ENCODE measurements around the gene ACMSD. TPM values are rescaled to one million over a fixed set of nuclear protein-coding genes. Genes with fewer than 3 reads are reported as not detected.

ACMSD gene
- total RNA-seq = not detected in 2 replicates

GRCh38 chr2:134838143-134838620, at the start of gene ACMSD:
Gene ACMSD (plus strand): TSS chr2:134838616. CDS start chr2:134838683, 67 bp downstream.
- DNase-seq (ENCODE audit: low read depth) (no peak), FAIRE-seq (no peak)
- Histone ChIP-seq H3K27me3 (ENCODE audit: control insufficient read depth, insufficient read depth, low read length) (no peaks in the 10 kb centered on the region), H3K36me3 (ENCODE audit: control insufficient read depth, insufficient read depth, low read length) (no peaks in the 10 kb centered on the region), H3K4me3 (ENCODE audit: low read depth, low read length) (no peak within 1 kb of the TSS)
- TF ChIP-seq CTCF (IDR thresholded peaks at IDR 0.05; ENCODE audit: insufficient read depth, low read length, severe bottlenecking) = no peak

GRCh38 chr2:134790487-134790886, 47.9 kb upstream of the ACMSD start:
- Histone ChIP-seq H3K27me3 (ENCODE audit: control insufficient read depth, insufficient read depth, low read length) (no peaks in the 10 kb centered on the region), H3K36me3 (ENCODE audit: control insufficient read depth, insufficient read depth, low read length) (no peaks in the 10 kb centered on the region), H3K4me3 (ENCODE audit: low read depth, low read length) (no peak overlapping the region)
- TF ChIP-seq CTCF (IDR thresholded peaks at IDR 0.05; ENCODE audit: insufficient read depth, low read length, severe bottlenecking) = peak; percentile 16
- FAIRE-seq (no peak), DNase-seq (ENCODE audit: low read depth) (peak; percentile 17)

- TF ChIP-seq CTCF (IDR thresholded peaks at IDR 0.05; ENCODE audit: insufficient read depth, low read length, severe bottlenecking) = no peak
- no peaks in the 10 kb centered on the region for H3K27me3 ChIP-seq (ENCODE audit: control insufficient read depth, insufficient read depth, low read length)
- no peak for FAIRE-seq
- no peak for DNase-seq (ENCODE audit: low read depth)
- no peak overlapping the region for H3K4me3 ChIP-seq (ENCODE audit: low read depth, low read length)
- H3K36me3 ChIP-seq (ENCODE audit: control insufficient read depth, insufficient read depth, low read length) = no peaks in the 10 kb centered on the region
Observed at GRCh38 chr2:134791616-134792015, 46.8 kb upstream of the ACMSD start.

- Histone ChIP-seq H3K4me3 (ENCODE audit: low read depth, low read length) (no peak overlapping the region), H3K36me3 (ENCODE audit: control insufficient read depth, insufficient read depth, low read length) (no peaks in the 10 kb centered on the region), H3K27me3 (ENCODE audit: control insufficient read depth, insufficient read depth, low read length) (no peaks in the 10 kb centered on the region)
- no peak for DNase-seq (ENCODE audit: low read depth)
- FAIRE-seq = no peak
- no peak for TF ChIP-seq CTCF (IDR thresholded peaks at IDR 0.05; ENCODE audit: insufficient read depth, low read length, severe bottlenecking)
Observed at GRCh38 chr2:134792186-134792585, 46.2 kb upstream of the ACMSD start.

- TF ChIP-seq CTCF (IDR thresholded peaks at IDR 0.05; ENCODE audit: insufficient read depth, low read length, severe bottlenecking) = no peak
- no peak for FAIRE-seq
- Histone ChIP-seq H3K36me3 (ENCODE audit: control insufficient read depth, insufficient read depth, low read length) (no peaks in the 10 kb centered on the region), H3K27me3 (ENCODE audit: control insufficient read depth, insufficient read depth, low read length) (no peaks in the 10 kb centered on the region), H3K4me3 (ENCODE audit: low read depth, low read length) (no peak overlapping the region)
- DNase-seq (ENCODE audit: low read depth) = peak; percentile 73
Observed at GRCh38 chr2:134795765-134796164, 42.7 kb upstream of the ACMSD start.

GRCh38 chr2:134796373-134796772, 42.0 kb upstream of the ACMSD start:
- DNase-seq (ENCODE audit: low read depth) = no peak
- H3K36me3 ChIP-seq (ENCODE audit: control insufficient read depth, insufficient read depth, low read length) = no peaks in the 10 kb centered on the region
- no peaks in the 10 kb centered on the region for H3K27me3 ChIP-seq (ENCODE audit: control insufficient read depth, insufficient read depth, low read length)
- TF ChIP-seq CTCF (IDR thresholded peaks at IDR 0.05; ENCODE audit: insufficient read depth, low read length, severe bottlenecking) = no peak
- FAIRE-seq = no peak
- no peak overlapping the region for H3K4me3 ChIP-seq (ENCODE audit: low read depth, low read length)
